H9 (cell line): Measurements from ENCODE around the gene CDH23. TPM values are rescaled to one million over a fixed set of nuclear protein-coding genes. Genes with fewer than 3 reads are reported as not detected.

Source experiments
- DNase-seq: peaks from one replicate; pipeline ENCODE4 v3.0.0-alpha.2; 2017
- H2AFZ ChIP-seq: one replicate; pipeline ENCODE4 v1.6.1; 2013; ENCODE audit warnings: mild to moderate bottlenecking, low read length, control low read depth, moderate library complexity
- H2AK5ac ChIP-seq: 2 replicates; pipeline ENCODE4 v1.6.1; 2013; ENCODE audit warnings: low read length, control low read depth, mixed read lengths; ENCODE audit not compliant: insufficient read length
- H2BK120ac ChIP-seq: one replicate; pipeline ENCODE4 v1.6.1; 2013; ENCODE audit warnings: low read depth, mild to moderate bottlenecking, low read length, control low read depth, inconsistent platforms; ENCODE audit not compliant: poor library complexity, severe bottlenecking
- H2BK12ac ChIP-seq: 2 replicates; pipeline ENCODE4 v1.6.1; 2013; ENCODE audit warnings: low read length, control low read depth, mixed read lengths, low read depth; ENCODE audit not compliant: insufficient read length
- H2BK15ac ChIP-seq: 2 replicates; pipeline ENCODE4 v1.6.1; 2013; ENCODE audit warnings: low read depth, low read length, control low read depth
- H2BK20ac ChIP-seq: one replicate; pipeline ENCODE4 v1.6.1; 2013; ENCODE audit warnings: low read depth, mild to moderate bottlenecking, low read length, control low read depth, inconsistent platforms; ENCODE audit not compliant: poor library complexity, severe bottlenecking
- H2BK5ac ChIP-seq: 2 replicates; pipeline ENCODE4 v1.6.1; 2013; ENCODE audit warnings: low read length, control low read depth, mixed read lengths; ENCODE audit not compliant: insufficient read length
- H3K14ac ChIP-seq: 2 replicates; pipeline ENCODE4 v1.6.1; 2013; ENCODE audit warnings: low read length, control low read depth; ENCODE audit not compliant: insufficient read depth
- H3K18ac ChIP-seq: 2 replicates; pipeline ENCODE4 v1.6.1; 2013; ENCODE audit warnings: low read depth, mild to moderate bottlenecking, mixed read lengths, low read length, control low read depth; ENCODE audit not compliant: insufficient read length
- H3K23ac ChIP-seq: 2 replicates; pipeline ENCODE4 v1.6.1; 2013; ENCODE audit warnings: low read length, control low read depth, mixed read lengths, low read depth; ENCODE audit not compliant: insufficient read length
- H3K23me2 ChIP-seq: 2 replicates; pipeline ENCODE4 v1.6.1; 2013; ENCODE audit warnings: low read depth, mild to moderate bottlenecking, mixed read lengths, low read length, control low read depth; ENCODE audit not compliant: insufficient read length, poor library complexity, severe bottlenecking
- H3K27ac ChIP-seq: 2 replicates; pipeline ENCODE4 v1.5.1; 2013; ENCODE audit warnings: low read length, control low read depth, mixed read lengths, low read depth; ENCODE audit not compliant: insufficient read length
- H3K27me3 ChIP-seq: 2 replicates; pipeline ENCODE4 v1.6.1; 2013; ENCODE audit warnings: low read length, control low read depth, inconsistent platforms; ENCODE audit not compliant: insufficient read depth
- H3K4ac ChIP-seq: 2 replicates; pipeline ENCODE4 v1.6.1; 2013; ENCODE audit warnings: low read depth, mild to moderate bottlenecking, control low read depth, inconsistent platforms, low read length, moderate library complexity
- H3K4me1 ChIP-seq: 2 replicates; pipeline ENCODE4 v1.6.1; 2013; ENCODE audit warnings: low read length, control low read depth, inconsistent platforms; ENCODE audit not compliant: insufficient read depth
- H3K4me2 ChIP-seq: 2 replicates; pipeline ENCODE4 v1.6.1; 2013; ENCODE audit warnings: low read length, control low read depth, mixed read lengths; ENCODE audit not compliant: insufficient read length, insufficient read depth
- H3K56ac ChIP-seq: 2 replicates; pipeline ENCODE4 v1.6.1; 2013; ENCODE audit warnings: low read depth, mild to moderate bottlenecking, mixed read lengths, low read length, control low read depth; ENCODE audit not compliant: insufficient read length
- H3K79me1 ChIP-seq: 2 replicates; pipeline ENCODE4 v1.6.1; 2013; ENCODE audit warnings: low read depth, mild to moderate bottlenecking, moderate library complexity, low read length, control low read depth, inconsistent platforms; ENCODE audit not compliant: insufficient read depth, poor library complexity, severe bottlenecking
- H3K79me2 ChIP-seq: 2 replicates; pipeline ENCODE4 v1.6.1; 2013; ENCODE audit warnings: low read length, control low read depth, inconsistent platforms; ENCODE audit not compliant: insufficient read depth
- H3K9ac ChIP-seq: 2 replicates; pipeline ENCODE4 v1.6.1; 2013; ENCODE audit warnings: low read length, control low read depth, mixed read lengths; ENCODE audit not compliant: insufficient read length; ENCODE audit errors: extremely low read depth
- H3K9me3 ChIP-seq: one replicate; pipeline ENCODE4 v1.6.1; 2013; ENCODE audit warnings: low read depth, low read length, inconsistent platforms; ENCODE audit not compliant: control insufficient read depth
- H3T11ph ChIP-seq: one replicate; pipeline ENCODE4 v1.6.1; 2013; ENCODE audit warnings: mild to moderate bottlenecking, low read length, control low read depth, inconsistent platforms
- H4K20me1 ChIP-seq: one replicate; pipeline ENCODE4 v1.6.1; 2013; ENCODE audit not compliant: control insufficient read depth, insufficient read length, insufficient read depth
- H4K5ac ChIP-seq: 2 replicates; pipeline ENCODE4 v1.6.1; 2013; ENCODE audit warnings: low read depth, mild to moderate bottlenecking, mixed read lengths, low read length, control low read depth; ENCODE audit not compliant: insufficient read length
- H4K8ac ChIP-seq: replicated peaks from 2 replicates; pipeline ENCODE4 v1.6.1; 2013; ENCODE audit warnings: low read length, control low read depth, mixed read lengths, low read depth; ENCODE audit not compliant: insufficient read length
- H4K91ac ChIP-seq: 2 replicates; pipeline ENCODE4 v1.6.1; 2013; ENCODE audit warnings: low read depth, mild to moderate bottlenecking, moderate library complexity, mixed read lengths, low read length, control low read depth; ENCODE audit not compliant: insufficient read length
- H3K27ac Mint-ChIP-seq, 3 experiments: 2 replicates in 2 of 3; 3 replicates in 1 of 3; pipeline ENCODE4 v1.8.0; 2020 to 2021; ENCODE audit warnings: mixed read lengths in 3 of 3, mild to moderate bottlenecking in 1 of 3, moderate library complexity in 1 of 3
- H3K27me3 Mint-ChIP-seq: 2 replicates; pipeline ENCODE4 v1.8.0; 2021; ENCODE audit warnings: low read depth, mild to moderate bottlenecking, moderate library complexity, mixed read lengths
- H3K36me3 Mint-ChIP-seq, 3 experiments: 2 replicates in 2 of 3; 3 replicates in 1 of 3; pipeline ENCODE4 v1.8.0; 2020 to 2021; ENCODE audit warnings: low read depth in 3 of 3, mixed read lengths in 3 of 3; ENCODE audit not compliant: insufficient read depth in 1 of 3
- H3K4me1 Mint-ChIP-seq, 2 experiments: 2 replicates each; pipeline ENCODE4 v1.8.0; 2020; ENCODE audit warnings: mixed read lengths in 2 of 2
- H3K4me3 Mint-ChIP-seq, 2 experiments: 2 replicates in 1 of 2; 3 replicates in 1 of 2; pipeline ENCODE4 v1.8.0; 2020 to 2021; ENCODE audit warnings: mild to moderate bottlenecking in 2 of 2, mixed read lengths in 2 of 2, moderate library complexity in 1 of 2
- H3K9me3 Mint-ChIP-seq, 2 experiments: 2 replicates in 1 of 2; 3 replicates in 1 of 2; pipeline ENCODE4 v1.8.0; 2020; ENCODE audit warnings: mild to moderate bottlenecking in 2 of 2, mixed read lengths in 2 of 2, moderate library complexity in 1 of 2
- WGBS: extraction: QIAGEN DNeasy Blood & Tissue Kit; methylation state at CpG from one replicate; pipeline ENCODE4 v1.1.7; 2013; ENCODE audit warnings: missing lambda C conversion rate, low lambda C conversion rate, mixed read lengths; ENCODE audit not compliant: insufficient read length; ENCODE audit errors: extremely low coverage; 5-methylcytosine and 5-hydroxymethylcytosine counted together
- total RNA-seq: library from RNA; stranded (reverse); gene quantifications from 2 replicates; pipeline ENCODE4 v1.2.1, GENCODE V29; 2021
- TF ChIP-seq, protein P1 (sequence below): fragments of 200-600 bp; sonication (generic); conservative IDR thresholded peaks from 3 replicates; pipeline ENCODE4 v1.8.0; 2021; ENCODE audit warnings: antibody characterized with exemption, mild to moderate bottlenecking

CDH23 gene
- total RNA-seq, 1 experiment from 2014 or later = 2.1 TPM

DNA sequence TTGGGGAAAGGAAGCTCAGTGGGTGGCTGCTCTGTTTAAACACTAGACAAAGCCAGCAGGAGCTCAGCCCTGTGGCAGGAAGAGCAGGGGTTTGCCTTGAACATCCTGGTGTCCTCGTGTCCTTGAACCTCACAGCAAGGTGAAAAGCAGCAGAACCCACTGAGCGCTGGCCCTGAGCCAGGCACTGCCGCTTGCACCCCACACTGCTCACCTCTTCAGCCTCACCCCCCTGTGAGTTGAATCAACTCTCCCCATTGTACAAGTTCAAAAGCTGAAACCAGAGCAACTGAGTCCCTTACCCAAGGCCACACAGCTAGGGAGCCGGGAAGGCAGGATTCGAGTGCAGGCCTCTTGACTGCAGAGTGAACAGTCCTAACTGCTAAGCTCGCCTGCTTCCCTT, 45.6 kb upstream of the CDH23 start:
- Histone ChIP-seq H3K4me1 (peaks cover under 1% of the 10 kb centered on the region; the same call in 1 of the 2 replicates), H2BK20ac (no peak overlapping the region), H3T11ph (no peak overlapping the region), H3K9me3 (no peaks in the 10 kb centered on the region), H4K5ac (no peak overlapping the region), H3K56ac (no peak overlapping the region), H2BK5ac (no peak overlapping the region), H3K9ac (no peak overlapping the region), H2AFZ (no peak overlapping the region), H3K23ac (no peak overlapping the region), H3K14ac (no peak overlapping the region), H4K91ac (no peak overlapping the region), H3K27me3 (no peaks in the 10 kb centered on the region), H3K79me1 (no peaks in the 10 kb centered on the region), H3K4ac (no peak overlapping the region), H2AK5ac (no peak overlapping the region), H2BK12ac (no peak overlapping the region), H3K79me2 (no peaks in the 10 kb centered on the region), H2BK15ac (no peak overlapping the region), H3K18ac (no peak overlapping the region), H2BK120ac (no peak overlapping the region), H3K23me2 (no peaks in the 10 kb centered on the region), H4K8ac (no peak overlapping the region), H3K4me2 (no peak overlapping the region), H3K27ac (no peak overlapping the region), H4K20me1 (no peaks in the 10 kb centered on the region)
- DNase-seq = no peak
- H3K36me3 Mint-ChIP-seq = peaks cover 4 to 12% (median 6%) of the 10 kb centered on the region in 3 experiments; a peak in 6 of 7 replicates
- no CpG with 5 or more reads among the region's 6 CpGs for WGBS
- H3K27me3 Mint-ChIP-seq = no peaks in the 10 kb centered on the region
- TF ChIP-seq, protein P1, sequence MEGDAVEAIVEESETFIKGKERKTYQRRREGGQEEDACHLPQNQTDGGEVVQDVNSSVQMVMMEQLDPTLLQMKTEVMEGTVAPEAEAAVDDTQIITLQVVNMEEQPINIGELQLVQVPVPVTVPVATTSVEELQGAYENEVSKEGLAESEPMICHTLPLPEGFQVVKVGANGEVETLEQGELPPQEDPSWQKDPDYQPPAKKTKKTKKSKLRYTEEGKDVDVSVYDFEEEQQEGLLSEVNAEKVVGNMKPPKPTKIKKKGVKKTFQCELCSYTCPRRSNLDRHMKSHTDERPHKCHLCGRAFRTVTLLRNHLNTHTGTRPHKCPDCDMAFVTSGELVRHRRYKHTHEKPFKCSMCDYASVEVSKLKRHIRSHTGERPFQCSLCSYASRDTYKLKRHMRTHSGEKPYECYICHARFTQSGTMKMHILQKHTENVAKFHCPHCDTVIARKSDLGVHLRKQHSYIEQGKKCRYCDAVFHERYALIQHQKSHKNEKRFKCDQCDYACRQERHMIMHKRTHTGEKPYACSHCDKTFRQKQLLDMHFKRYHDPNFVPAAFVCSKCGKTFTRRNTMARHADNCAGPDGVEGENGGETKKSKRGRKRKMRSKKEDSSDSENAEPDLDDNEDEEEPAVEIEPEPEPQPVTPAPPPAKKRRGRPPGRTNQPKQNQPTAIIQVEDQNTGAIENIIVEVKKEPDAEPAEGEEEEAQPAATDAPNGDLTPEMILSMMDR = no peak
- no peaks in the 10 kb centered on the region for H3K9me3 Mint-ChIP-seq
- no peak overlapping the region for H3K4me3 Mint-ChIP-seq
- H3K4me1 Mint-ChIP-seq = peaks cover 37 to 46% of the 10 kb centered on the region in 2 experiments
- peak overlapping the region in 2 of 3 experiments; percentile 80 to 95; a peak in 3 of 7 replicates for H3K27ac Mint-ChIP-seq
